ENCODE measurements around the gene RAB3IL1.

- TF ChIP-seq POLR2A (IDR thresholded peaks at IDR 0.05; ENCODE audit: low read length) (peak; percentile 36), GATA1 (IDR thresholded peaks at IDR 0.05; ENCODE audit: low read depth, low read length) (no peak)
Measured at GRCh38 chr11:61854206-61854895, 63.0 kb downstream of the RAB3IL1 start.

Data from erythroblast (primary cell).